Fibroblast of skin of abdomen (primary cell): ENCODE data around the gene OXER1.

ENCODE experiments used
- DNase-seq: peaks from one replicate; pipeline ENCODE4 v3.0.0-alpha.2; 2013

The OXER1 gene

DNA sequence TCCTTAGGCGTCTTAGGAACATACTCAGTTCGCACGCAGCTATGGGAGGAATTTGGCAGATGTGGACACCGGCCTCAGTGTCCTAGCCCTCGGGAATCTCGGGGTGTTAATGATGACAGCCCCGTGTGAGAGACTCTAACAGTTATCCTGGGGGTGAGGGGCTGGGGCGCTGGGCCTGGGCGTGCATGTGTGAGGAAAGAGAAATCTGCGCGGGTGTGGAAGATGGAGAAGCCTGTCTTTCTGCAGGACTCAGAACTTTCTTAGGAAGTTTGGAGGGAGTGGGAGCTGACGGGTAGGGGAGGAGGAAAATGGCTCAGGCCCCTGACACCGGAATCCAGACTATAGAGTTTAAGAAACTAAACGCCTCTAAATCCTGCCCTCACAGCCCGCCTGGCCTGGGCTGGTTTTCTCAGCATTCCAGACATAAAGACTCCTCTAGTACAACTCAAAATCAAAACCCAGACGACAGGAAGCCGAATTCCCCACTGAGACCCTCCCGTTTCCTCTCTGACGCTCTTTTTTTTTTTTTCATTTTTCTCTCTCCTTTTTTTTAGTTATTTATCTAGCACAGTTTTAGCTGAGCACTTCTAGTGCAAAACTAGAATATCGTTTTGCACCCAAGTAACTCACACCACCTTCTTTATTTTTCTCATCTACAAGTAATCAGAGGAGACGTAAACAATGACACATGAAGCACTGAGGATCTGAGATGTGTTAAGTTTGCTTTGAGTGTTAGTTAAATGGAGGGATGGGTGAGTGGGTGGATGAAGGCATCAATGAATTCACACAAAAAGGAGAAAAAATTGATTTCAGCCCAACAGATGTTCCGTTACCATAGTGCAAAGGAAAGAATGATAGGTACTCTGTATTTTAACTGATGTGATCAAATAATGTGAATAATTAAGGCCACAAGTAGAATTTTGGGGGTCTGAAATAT is 29.7 kb upstream of the OXER1 start:
- peak; percentile 25 for DNase-seq

DNA sequence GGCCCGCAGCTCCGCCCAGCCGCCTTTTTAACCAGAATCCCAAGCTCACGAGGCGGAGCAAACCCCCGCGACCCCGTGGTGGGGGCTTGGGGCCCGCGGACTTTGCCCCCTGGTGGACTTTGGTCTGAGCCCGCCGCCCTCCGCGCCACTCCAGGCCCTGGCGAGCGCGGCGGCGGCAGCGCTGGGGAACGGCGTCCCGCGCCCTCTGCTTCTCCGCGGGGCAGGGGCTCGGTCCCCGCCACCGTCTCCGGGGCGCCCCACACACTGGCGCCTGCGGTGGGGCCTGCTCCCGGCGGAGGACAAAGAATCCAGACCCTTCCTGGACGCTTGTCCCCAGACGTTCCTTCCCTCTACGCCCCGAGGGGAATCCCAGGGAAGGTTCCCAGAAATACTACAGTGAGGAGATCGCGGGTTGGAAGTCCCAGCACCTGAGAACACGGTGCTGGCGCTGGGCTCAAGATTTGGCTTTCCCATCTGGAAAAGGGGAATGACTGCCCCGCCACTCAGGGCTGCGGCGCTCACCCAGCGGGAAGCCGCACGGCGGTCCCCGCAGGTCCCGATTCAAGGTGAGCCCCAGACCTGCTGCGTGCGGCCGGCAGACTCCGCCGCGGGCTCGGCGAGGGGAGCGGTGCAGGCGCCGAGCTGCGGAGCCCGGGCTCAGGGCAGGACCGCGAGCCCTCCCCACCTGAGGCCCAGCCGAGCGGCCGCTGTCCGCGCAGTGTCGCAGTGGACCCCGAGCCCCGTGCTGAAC is 28.8 kb upstream of the OXER1 start, which contains the start of gene HAAO:
Gene HAAO (minus strand): TSS at position 1 of the 751 bp plus-strand sequence. CDS start 47 bp downstream, outside the sequence.
- DNase-seq = no peak

DNA sequence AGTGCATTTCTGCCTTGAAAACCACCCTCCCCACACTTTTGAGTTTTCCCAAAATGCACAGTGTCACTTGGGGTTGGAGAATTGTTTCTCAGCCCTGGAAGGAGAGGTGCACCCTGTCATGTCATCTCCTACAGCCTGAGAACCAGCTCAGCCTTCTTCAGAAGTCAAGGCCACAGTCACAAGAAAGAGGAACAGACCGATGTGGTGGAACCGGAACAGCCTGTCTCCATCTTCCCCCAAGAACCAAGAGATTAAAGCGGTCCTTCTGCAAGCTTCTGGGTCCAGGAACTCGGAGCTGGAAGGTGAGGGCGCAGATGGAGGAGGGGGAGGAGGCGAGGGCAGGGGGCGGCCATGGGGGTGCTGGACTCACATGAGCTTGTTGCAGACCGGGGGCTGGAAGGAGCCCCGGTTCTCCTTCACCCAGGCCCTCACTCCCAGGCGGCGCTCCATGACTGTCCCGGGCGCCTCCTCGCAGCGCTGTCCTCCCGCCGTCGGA is 28.2 kb upstream of the OXER1 start:
- no peak for DNase-seq

DNA sequence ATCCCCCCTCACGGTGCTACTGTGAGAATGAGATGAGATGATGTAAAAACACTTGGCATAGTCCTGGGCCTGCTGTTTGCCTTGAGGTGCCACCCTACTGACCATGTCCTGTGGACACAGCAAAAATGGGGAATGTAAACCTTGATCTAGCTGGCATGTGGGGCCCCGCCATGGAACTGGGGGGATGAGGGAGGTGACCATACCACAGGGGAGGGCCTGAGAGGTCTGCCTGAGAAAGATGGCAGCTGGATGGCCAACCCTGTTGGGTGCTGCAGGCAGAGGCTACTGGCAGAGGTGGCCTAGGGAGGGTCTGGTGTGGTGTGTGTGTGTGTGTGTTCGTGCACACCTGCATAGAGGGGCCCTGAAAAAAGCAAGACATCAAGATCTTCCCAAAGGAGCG is 27.7 kb upstream of the OXER1 start:
- no peak for DNase-seq

DNA sequence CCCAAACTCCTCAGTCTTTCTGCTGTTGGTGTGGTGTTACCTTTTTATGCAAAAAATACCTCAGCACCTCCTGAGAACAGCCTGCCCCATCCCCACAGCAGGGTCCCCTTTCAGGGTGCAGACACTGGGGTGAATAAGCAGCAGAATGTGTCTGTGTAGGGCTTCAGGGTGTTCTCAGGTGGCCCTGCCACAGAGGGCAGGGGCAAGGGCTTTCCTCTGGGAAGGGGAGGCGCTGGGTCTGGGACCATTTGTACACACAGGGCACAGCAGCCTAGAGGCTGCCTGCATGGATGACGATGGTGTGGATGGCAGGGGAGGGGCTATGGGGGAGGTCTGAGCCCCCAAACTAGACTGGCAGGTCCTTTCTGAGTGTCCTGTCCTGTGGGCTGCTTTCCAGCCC is 25.8 kb upstream of the OXER1 start:
- DNase-seq = no peak

DNA sequence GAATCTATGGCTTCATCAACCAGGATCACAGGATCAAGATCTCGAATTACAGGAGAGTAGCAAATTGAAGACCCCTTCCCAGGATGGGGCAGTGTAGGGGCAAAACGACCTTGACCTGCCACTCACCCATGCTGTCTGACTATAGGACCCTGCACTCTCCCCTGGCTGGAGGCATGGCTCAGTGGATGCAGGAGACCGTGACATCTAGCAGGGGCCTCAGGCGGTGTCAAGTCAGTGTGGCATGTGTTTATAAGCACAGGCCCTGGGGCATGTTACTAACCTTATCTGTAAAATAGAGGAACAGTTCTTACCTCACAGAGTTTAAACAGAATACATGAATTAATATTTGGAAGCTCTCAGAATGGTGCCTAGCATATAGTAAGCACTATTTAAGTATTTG is 24.9 kb upstream of the OXER1 start:
- DNase-seq = no peak

DNA sequence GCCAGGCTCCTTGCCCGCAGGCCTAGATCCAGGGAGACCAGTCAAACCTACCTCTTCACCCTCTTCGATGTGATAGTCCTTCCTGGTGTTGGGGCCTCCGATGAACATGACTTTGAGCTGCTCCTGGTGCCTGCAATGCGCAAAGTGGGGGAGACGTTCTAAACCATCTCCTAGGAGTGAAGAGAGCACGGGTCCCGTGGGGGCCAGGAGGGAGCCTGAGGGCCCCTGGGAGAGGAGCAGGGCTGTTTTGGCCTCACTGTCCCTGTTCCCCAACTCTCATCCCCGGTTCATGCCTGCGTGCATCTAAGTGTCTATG is 24.5 kb upstream of the OXER1 start:
- DNase-seq = no peak

DNA sequence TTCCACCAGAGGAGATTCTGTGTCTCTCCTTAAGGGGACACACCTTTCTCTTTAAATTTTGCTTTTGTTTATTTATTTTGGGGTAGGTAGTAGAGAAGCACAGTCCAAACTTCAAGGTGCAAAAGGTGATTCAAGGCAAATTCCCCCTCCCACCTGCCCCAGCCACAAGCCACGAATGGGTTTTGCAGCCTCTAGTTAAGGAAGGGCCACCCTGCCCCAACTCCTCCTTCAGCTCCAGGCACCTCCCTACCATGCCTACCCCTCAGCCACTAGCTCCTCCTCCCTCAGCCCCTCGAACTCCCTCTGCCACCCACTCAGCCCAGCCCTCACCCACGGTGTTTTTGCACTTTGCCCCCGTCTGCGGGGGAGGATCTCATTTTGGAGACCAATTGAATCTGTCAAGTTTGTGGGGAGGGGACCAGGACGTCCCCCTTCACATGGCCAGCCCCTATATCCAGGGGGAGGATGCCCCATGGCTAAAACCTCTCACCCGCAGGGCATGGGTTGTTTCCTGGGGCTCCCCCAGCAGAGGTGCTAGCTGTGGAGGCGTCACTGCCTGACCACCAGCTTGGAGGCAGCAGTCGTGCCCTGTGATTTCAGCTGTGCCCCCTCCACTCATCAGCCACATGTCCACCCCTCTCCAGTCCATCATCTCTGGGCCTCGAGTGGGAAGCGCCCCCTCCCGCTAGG is 24.0 kb upstream of the OXER1 start:
- no peak for DNase-seq

DNA sequence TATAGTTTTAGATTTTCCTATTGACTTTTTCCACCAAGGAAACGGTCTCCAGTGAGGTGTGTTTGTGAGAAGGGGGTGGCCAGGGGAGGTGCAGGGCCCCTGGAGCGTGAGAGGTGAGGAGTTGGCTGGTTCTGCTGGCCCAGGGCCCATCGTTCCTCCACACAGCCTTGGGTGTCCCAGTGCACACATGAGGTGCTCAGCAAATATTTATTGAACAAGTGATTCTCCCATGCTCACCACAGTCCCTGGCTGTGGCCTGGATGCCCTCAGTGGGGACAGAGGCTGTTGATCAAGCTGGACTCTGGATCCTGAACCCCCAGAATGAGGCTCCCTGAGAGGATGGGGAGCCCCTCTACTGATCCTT is 23.5 kb upstream of the OXER1 start:
- DNase-seq = no peak

DNA sequence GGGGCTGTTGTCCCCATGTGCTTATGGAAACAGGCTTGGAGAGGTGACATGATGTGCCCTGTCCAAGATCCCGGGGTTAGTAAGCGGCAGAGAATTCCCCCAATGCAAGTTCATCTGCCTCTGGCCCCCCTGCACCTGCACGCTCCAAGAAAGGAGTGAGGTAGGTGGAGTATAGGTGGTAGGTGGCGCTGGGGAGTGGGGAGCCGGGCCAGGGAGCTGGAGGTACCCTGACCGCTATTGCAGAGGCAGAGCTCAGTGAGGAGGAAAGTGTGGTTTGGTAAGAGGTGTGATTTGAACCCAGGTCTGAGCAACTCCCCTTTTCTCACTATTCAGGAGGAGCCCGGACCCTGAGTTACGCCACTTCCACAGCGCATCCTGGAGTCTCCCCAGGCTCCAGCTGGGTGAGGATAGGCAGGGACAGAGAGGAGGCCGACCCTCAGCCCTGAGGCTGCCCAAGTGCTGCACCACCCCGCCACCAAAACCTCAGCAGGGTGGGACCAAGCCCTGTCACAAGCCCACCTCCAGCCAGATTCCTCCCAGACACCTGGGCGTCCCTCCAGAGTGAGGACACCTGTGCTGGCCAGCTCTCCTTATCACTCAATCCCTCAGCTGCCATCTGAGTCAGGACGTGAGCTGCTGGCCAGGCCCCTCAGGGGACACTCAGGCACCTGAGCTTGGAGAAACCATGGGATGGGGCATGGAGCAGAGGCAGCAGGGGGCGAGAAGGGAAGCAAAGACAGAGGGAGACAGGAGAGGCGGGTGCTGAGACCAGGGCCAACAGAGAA is 22.8 kb upstream of the OXER1 start:
- DNase-seq = no peak

DNA sequence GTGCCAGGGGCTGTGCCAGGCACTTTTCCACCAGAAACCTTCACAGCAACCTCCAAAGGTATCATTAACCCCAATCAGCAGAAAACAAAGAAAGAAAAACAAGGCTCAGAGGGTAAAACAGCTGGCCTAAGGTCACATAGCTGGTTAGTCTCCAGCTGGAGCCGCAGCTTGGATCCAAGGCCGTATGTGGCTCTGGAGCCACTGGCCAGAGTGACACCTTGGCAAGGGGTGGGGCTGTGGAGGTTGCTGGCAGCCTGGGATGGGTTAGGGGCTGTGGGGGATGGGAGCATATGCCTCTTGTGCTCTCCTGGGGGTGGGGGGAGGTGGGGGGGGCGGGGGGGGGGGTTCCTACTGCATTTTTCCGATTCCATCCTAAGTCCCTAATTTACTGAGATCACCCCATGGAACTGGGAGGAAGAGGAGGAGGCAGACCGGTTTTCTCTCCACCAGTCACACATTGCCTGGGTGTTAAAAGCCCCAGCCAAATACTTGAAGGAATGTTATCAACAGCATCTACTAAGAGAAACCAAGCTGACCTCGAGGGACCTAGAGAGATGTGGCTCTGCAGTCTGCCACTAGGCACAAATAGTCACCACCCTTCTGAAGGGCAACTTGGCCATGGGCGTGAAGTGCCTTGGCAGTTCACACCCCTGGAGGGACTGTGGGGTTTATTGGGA is 20.4 kb upstream of the OXER1 start:
- DNase-seq = no peak

DNA sequence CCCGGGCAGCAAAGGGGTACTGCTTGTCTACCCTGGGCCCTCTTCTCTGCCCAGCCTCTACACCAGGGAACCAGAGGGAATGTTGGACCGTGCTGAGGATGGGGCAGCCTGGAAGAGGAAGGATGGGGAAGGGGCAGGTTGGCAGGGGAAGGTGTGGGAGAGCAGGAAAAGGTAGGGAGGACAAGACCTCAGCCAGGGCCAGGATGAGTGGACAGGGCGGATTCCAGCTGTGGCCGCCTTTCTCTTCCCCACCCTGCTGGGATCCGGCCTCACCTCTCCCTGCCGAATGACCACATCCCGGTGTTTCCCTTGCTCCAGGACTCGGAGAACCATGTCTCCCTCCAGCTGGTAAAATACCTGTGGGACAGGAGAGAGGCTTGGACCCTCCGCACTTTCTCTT is 19.6 kb upstream of the OXER1 start:
- no peak for DNase-seq

DNA sequence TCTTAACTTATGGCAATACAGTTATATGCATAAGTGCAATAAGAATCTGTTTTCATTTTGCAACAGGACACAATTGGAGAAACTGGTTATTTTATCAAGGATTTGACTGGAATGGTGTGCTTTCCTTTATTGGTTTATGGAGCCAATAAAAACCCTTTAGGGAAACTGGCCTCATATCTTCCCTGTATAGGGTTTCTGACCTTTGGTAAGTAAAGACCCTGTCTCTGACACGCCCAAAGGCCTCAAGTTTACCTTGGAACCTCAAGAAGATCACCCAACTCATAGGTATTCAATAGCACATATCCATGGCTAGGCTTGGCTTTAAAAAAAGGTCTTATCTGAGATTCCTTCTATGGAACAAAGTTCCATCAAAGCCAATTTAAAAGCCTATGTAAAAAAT is 17.2 kb upstream of the OXER1 start:
- DNase-seq = no peak

DNA sequence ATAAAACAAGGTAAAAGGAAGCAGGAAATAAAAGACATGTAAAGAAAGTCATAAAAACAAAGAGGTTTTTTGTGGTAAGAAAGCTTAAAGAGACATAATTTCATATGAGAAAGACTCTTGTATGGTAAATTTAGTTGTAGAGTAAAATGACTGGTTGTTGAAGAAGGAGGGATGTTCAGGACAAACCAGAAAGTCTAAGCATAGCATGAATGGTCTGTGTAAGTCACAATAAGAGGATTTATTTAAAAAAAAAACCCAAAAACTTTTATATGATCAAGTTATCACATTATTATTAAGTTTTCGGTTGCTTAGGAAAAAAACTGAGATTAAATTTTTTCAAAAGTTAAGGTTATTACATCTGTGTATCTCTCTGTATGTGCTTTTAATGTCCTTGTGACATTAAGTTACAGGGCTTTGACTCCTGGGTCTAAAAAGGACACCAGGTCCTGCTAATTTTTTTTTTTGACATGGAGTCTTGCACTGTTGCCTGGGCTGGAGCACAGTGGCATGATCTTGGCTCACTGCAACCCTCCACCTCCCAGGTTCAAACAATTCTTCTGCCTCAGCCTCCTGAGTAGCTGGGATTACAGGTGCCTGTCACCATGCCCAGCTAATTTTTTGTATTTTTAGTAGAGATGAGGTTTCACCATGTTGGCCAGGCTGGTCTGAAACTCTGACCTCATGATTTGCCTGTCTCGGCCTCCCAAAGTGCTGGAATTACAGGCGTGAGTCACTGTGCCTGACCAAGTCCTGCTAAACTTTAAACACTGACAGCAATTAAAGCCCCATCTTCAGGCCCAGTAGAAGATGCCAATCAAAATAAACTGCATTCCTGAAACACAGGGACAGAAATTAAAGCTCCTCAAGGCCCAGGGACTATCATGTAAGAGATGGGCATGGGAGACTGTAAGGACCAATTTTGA is 14.2 kb upstream of the OXER1 start:
- DNase-seq = no peak

DNA sequence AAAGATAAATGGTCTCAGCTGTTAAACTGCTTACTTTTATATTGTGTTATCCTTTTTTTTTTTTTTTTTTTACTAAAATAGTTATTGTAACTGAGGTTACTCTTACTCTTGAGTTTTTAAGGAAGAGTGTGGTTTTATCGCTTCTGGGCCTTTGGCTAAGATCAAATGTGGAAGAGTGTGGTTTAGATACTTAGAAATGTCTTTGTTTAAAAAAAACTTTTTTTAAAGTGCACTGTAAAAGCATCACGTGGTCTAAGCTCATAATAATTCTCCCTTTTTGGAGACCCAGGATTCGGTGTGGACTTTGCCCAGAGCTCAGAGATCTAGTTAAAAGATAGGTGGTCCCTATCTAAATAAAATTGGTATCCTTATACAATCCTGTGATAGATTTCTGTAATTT is 11.9 kb upstream of the OXER1 start:
- no peak for DNase-seq

DNA sequence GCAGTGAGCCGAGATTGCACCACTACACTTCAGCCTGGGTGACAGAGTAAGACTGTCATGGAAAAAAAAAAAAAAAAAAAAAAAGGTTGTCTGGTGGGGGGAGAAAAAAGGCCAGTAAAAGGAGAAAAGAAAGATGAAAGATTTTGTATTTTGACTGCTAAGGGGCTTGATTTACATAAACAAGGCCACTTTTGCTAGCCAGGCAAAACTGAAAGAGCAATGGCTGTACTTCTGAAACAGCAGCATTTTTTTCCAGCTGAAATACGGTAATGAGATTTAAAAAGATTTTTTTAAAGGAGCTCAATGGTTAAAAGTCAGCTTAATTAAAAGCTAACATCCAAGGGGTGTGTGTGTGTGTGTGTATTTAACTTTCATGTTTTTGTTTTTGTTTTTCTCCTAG is 11.3 kb upstream of the OXER1 start:
- DNase-seq = no peak

DNA sequence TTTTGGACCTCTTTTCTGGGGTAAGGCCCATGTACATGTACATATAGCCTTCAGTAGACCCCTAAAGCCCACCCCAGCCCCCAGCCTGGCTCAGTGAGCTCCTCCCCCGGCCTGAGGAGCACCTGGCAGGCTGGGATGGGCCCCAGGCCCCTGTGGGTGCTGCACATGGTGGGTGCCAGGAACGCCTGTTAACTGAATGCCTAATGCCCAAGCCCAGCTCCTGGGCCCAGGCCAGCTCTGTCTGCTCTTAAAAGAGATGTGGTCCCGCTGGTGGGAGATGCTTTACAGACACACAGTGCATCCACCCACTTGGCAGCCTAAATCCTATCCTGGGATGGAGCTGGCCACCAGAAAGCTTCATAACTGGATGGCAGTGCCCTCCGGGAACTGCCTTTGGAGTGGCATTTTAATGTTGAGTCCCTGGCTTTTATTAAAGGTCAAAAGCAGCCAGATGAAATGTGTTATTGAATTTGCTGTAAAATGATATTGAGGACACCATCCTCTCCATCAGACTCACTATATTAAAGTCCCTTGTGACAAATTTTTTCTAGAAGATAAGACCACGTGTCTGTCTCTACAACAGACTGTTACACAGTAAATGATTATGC is 7.7 kb upstream of the OXER1 start:
- DNase-seq = no peak

DNA sequence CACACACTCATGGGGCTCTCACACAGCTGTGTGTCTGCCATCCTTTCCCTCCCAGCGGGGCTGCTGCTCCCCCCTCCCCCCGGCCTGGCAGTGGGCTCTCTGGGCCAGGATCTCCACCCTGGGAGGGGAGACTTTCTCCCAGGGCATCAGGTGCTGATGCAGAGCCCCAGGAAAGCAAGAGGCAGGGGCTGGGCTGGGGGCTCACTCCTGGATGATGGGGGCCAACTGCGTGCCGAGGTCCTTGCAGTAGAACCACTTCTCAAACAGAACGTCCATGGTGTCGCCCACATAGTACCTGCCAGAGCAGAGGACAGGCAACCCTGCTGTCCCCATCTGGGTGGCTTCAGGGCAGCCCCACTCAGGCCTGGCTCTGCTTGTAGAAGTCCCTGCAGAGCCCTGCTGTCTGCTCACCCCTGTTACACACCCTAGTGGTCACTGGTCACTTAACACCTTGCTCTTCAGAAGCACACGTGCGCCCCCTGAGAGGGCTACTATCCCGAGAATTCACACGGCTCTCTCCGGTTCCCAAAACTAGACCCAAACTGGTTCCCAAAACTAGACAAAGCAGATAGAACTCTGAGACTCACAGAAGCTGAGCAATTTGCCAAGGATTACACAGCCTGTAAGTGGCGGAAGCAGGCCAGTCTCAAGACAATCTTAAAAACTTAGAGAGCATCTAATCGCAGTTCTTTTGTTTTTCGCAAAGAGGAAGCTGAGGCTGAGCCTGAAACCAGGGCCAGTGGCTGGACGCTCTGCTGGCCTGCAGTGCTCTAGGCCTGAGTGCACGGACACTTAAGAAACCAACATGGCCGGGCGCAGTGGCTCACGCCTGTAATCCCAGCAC is 6.6 kb upstream of the OXER1 start:
- DNase-seq = peak; percentile 26

DNA sequence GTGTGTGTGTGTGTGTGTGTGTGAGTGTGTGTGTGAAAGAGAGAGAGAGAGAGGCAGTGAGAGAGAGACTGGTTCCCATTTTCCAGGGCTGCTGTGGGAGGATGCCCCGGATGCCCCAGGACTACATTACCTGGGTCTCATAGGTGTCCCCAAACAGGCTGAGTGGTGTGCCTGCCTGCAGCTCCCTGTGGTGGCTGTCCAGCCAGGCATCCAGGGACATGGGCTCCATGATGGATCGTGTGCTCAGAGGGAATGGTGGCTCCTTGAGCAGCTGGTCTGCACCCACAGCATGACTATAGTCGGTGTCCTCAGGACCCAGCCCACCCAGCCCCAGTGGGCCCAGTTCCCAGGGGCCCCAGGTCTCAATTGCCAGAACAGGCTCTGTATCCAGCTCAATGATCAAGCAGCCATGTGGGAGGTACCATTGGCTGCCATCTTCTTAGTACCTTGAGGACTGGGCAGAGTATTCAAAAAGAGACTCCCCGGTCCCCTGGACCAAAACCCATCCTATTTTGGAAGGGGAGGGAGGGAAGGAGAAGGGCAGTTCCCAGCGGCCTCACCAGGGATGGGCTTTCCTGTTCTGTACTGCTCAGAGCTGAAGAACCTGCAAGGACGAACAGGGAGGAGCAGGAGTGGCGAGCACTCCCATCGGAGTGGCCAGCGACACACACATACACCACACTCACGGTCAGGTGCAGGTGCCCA is 5.8 kb upstream of the OXER1 start:
- DNase-seq = no peak
